Erythroblast (primary cell): ENCODE measurements around the gene ZNF593OS.

Experiments
- GATA1 ChIP-seq: IDR thresholded peaks from 2 replicates; pipeline ENCODE4 v1.6.1; 2011; ENCODE audit warnings: low read depth, mild to moderate bottlenecking, control low read depth, low read length, moderate library complexity
- POLR2A ChIP-seq: IDR thresholded peaks from 2 replicates; pipeline ENCODE4 v1.6.1; 2011; ENCODE audit warnings: mild to moderate bottlenecking, low read length

GRCh38 chr1:26220199-26220912 is 48.7 kb upstream of the ZNF593OS start:
- TF ChIP-seq POLR2A (no peak), GATA1 (no peak)
